G401 (cell line): ENCODE measurements around the gene ZBTB17. TPM values are rescaled to one million over a fixed set of nuclear protein-coding genes. Genes with fewer than 3 reads are reported as not detected.

Source experiments
- DNase-seq: peaks from one replicate; pipeline ENCODE4 v3.0.0-alpha.2; 2015; ENCODE audit warnings: low spot score
- in situ Hi-C: cut with HindIII; loops from 2 replicates; pipeline ENCODE4 v1.10.0; 2016; ENCODE audit warnings: low sequenced_read_pairs, mixed read lengths
- total RNA-seq: library from RNA; depleted of rRNA; stranded (reverse); fragments of >200 nt; shearing (Covaris generic); gene quantifications from 2 replicates; pipeline ENCODE4 v1.2.3, GENCODE V29; 2014

ZBTB17 gene
- total RNA-seq, 1 experiment from 2014 or later: 32.8 TPM

DNA sequence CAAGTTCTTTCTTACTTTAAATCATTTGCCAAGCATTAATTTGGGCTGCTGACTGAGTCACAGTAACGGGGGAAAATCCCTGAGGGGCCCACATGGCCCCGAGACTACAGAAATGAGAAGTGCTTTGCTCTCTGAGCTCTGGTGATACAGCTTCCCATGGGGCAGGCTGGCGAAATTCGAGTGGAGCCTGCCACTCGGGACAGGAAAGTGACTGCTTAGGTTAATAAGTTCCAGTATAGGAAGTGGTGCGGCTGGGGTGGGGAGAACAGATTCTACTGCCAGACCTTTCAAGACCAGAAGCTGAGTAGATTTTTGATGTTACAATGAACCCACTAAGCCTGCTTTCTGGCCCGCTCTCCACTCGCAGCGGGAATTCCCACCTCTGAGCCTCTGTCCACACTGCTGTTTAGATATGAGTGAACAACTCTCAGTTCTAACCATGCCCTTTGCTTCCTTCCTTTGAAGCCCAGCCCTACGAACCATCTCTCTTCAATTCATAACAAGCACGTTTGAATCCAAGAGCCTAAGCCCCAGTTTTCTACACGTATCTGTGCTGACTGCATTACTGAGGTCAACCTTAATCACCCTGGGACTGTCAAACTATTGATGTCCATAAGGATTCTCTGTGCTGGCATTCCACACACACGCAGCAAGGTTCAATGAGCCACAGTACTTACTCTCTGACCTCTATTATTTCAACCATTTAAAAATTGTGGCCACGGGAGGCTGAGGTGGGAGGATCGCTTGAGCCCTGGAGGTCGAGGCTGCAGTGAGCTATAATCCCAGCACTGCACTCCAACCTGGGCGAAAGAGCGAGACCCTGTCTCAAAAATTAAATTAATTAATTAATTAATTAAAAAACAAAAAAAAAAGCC is 9.6 kb downstream of the ZBTB17 start:
- DNase-seq: no peak
- in situ Hi-C loops: loop anchor here (25.0 kb wide), 1 partner anchor 154 kb away; the partner anchor contains the start of gene UQCRHL

DNA sequence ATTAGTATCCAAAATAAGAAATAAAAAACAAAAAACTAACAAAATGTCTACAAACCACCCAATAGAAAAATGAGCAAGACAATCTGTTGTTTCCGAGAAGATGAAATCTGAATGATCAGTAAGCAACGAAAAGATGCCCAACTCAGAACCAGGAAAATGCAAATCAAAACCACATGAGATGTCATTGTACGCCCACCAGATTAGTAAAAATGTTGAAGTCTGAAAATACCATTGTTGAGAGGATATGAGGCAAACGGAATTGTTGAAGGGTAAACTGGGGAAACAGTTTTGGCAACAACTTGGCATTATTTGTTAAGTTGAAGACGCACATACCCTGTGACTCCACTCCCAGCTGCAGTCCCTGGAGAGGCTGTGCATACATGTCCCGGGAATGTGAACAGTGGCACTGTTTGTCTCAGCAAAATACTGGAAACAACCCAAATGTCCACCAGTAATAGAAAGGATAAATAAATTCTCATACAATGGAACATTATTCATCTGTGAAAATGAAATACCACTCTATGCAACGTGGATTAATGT is 10.6 kb downstream of the ZBTB17 start:
- in situ Hi-C loops: loop anchor here (25.0 kb wide), 1 partner anchor 153 kb away; the partner anchor contains the start of gene UQCRHL
- DNase-seq: no peak

DNA sequence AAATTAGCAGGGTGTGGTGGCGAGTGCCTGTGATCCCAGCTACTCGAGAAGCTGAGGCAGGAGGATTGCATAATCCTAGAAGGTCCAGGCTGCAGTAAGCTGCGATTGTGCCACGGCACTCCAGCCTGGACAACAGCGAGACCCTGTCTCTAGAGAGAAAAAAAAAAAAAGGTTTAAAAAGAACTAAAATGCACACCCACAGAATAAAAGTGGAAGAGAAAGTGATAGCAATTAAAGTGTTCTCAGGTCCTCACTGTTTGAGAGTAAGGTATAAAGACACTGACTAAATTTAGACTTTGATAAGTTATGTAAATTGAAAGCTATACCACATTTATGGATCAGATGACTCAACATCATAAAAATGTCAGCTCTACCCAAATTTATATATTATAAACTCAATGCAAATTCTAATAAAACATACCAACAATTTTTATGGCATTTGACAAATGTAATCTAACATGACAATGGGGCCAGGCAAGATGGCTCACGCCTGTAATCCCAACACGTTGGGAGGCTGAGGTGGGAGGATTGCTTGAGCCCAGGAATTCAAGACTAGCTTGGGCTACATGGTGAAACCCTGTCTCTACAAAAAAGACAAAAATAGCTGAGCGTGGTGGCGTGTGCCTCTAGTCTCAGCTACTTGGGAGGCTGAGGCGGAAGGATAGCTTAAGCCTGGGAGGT is 11.8 kb downstream of the ZBTB17 start:
- in situ Hi-C loops: loop anchor here (25.0 kb wide), 1 partner anchor 152 kb away; the partner anchor contains the start of gene UQCRHL

DNA sequence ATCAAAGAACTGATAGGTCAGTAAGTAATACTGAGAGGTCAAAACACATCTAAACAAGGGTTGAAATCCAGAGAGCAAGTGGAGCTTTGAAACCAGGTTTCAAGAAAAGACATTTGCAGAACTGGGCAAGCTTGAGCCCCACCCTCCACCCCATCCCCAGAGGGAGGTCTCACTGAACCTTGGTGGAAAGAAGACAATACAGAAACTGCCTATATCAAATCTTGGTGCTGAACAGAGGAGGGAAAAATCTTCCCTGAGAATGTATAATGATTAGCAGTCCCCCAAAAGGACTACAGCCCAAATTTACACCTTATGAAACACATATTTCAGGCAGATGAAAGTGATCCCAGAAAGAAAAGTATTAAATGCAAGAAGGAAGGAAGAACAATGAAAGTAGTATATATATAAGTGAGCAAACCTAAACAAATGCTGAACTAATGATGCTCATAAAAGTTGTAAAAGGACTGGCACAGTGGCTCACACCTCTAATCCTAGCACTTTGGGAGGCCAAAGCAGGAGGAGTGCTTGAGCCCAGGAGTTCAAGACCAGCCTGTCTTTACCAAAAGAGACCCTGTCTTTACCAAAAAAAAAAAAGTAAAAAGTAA is 12.4 kb downstream of the ZBTB17 start:
- no peak for DNase-seq
- in situ Hi-C loops: loop anchor here (25.0 kb wide), 1 partner anchor 151 kb away; the partner anchor contains the start of gene UQCRHL

More for the DNA sequence above, 11.8 kb downstream of the ZBTB17 start:
- no peak for DNase-seq

DNA sequence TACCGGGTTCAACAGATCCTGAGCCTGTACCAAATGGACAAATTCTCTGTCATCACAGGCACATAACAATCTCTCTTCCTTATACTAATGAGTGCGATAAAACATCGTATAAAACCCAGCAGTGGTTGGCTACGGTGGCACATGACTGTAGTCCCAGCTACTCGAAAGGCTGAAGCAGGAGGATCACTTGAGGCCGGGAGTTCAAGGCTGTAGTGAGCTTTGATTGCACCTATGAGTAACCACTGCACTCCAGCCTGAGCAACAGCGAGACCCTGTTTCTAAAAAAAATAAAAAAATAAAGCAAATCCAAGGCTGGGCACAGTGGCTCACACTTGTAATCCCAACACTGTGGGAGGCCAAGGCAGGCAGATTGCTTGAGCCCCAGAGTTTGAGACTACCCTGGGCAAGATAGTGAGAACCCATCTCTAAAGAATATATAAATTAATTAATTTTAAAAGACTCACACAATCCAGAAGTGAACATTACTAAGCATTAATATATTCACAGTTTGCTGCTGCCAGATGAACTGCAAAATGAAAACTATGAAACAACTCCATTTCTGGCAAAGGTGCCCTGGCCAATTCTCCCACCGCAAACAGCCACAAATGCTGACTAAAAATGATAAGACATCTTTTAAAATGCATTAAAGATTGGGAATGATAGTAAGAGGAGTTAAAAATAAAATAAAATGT is 13.1 kb downstream of the ZBTB17 start:
- in situ Hi-C loops: loop anchor here (25.0 kb wide), 1 partner anchor 151 kb away; the partner anchor contains the start of gene UQCRHL
- no peak for DNase-seq

DNA sequence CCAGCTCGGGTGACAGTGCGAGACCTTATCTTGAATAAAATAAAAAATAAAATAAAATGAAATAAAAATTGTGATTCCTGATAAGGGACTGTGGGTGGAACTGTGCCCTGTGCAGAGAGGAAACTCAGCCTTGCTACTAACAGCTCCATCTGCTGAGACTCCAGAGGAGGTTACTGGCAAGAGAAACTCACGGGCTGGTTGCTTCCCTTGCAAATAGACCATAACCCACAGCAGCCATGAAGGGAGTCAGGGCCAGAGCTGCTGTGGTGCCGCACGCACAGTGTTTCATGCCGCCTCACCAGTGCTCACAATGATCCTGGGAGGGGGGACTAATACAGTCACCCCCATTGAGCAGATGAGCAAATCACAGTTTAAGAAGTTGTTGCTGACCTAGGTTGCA is 13.7 kb downstream of the ZBTB17 start:
- in situ Hi-C loops: loop anchor here (25.0 kb wide), 1 partner anchor 150 kb away; the partner anchor contains the start of gene UQCRHL
- DNase-seq: no peak

DNA sequence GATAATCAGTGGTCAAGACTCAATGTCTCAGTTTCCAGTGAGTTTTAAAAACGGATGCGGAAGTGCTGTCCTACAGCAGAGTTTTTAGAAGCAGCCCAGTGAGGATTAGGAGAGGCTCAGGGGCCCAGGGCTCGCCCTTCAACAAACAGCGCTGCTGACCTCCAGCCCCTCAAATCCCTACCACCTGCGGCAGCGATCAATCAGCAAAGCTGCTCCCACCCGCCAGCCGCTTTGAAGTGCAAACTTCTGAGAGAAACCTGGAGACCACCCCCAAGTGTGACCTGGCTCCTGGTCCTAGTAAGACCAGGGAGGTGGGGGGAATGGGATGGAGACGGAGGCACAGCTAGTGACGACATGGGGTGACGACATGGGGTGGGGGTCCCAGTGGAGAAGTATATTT is 14.4 kb downstream of the ZBTB17 start:
- in situ Hi-C loops: loop anchor here (25.0 kb wide), 1 partner anchor 149 kb away; the partner anchor contains the start of gene UQCRHL
- DNase-seq: no peak

DNA sequence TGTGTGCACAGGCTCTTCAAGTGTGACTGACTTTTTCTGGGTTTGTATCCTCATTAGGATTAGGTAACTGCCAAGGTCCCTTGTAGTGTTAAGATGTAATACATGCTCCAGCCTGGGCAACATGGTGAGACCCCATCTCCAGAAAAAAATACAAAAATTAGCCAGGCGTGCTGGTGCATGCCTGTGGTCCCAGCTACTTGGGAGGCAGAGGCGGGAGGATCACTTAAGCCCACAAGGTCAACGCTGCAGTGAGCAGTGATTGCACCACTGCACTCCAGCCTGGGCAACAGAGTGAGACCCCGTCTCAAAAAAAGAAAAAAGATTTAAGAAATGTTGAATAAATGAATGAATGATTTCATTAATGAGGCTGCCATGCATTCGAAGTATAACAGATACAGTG is 15.1 kb downstream of the ZBTB17 start:
- in situ Hi-C loops: loop anchor here (25.0 kb wide), 1 partner anchor 149 kb away; the partner anchor contains the start of gene UQCRHL
- no peak for DNase-seq

DNA sequence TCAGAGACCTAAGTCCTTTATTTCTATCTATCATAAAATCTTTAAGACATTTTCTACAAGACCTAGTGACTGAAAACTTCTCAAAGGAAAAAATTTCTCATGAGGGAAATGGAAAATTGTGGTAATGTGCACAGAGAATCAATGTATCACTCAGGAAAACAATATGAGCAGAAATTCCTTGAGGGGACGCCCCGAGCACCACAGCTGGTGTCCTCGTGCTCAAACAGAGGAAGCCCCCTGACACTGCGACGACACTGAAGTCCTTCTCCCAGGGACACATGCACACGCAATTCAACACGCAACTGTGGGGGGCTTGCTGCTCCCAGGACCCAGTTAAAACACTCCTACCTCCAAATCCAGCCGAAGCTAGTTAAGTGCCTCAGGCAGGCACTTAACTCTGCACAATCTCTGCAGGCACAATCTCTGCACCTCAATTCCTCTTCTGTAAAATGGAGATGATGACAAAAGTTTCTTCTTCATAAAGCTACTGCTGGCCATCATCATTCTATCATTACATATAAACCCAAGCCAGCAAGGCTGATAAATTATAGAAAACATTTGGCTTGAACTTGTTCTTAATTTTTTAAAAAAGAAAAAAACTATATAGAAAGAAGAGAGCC is 16.0 kb downstream of the ZBTB17 start:
- no peak for DNase-seq
- in situ Hi-C loops: loop anchor here (25.0 kb wide), 1 partner anchor 148 kb away; the partner anchor contains the start of gene UQCRHL

DNA sequence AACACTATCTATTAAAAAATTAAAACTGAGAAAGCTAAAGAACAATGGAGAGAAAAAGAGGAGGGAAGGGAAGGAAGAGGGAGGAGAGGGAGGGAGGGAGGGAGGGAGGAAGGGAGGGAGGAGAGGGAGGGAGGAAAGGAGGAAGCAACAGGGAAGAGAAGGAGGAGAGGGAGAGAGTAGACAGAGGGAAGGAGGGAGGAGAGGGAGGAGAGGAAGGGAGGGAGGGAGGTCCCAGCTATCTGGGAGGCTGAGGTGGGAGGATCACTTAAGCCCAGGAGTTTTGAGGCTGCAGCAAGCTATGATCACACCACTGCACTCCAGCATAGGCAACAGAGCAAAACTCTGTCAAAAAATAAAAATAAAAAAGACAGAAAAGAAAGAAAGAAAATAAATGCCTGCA is 16.5 kb downstream of the ZBTB17 start:
- in situ Hi-C loops: loop anchor here (25.0 kb wide), 1 partner anchor 147 kb away; the partner anchor contains the start of gene UQCRHL

DNA sequence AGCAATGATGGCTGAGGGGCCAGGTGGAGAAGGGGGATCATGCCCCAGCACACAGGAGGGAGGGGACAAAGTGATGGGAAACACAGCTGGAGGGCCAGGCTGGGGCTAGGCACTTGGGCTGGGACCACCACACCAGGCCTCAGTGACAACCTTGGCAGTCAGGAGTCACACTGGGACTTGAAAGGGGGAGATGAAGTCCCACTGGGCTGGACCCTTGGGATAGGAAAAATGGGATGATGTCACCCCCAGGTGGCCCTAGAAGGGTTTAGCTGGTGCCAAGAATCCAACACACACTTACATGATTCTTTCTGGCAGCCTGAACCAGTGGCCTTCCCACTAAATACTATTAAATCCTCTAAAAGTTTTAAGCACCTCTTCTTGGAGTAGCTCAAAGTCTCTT is 17.1 kb downstream of the ZBTB17 start:
- in situ Hi-C loops: loop anchor here (25.0 kb wide), 1 partner anchor 146 kb away; the partner anchor contains the start of gene UQCRHL

More for the DNA sequence above, 16.5 kb downstream of the ZBTB17 start:
- no peak for DNase-seq

DNA sequence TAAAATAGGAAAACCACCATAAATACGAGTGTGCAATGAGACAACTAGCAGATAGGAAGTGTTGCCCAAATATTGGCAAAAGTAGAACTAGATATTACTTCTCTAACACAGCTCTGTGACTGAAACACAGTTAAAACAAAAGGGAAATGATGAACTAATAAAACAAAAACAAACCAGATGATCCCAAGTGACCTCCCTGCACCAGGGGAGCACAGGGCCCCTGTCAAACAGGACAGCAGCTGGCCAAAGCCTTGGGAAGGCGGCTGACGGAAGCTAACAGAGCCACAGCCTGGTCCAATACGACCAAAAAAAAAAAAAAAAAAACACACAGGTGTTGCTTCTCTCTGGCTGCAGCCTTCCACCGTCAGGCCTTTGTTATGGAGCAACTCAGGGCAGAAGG is 17.8 kb downstream of the ZBTB17 start:
- DNase-seq: no peak
- in situ Hi-C loops: loop anchor here (25.0 kb wide), 1 partner anchor 146 kb away; the partner anchor contains the start of gene UQCRHL

More for the DNA sequence above, 17.1 kb downstream of the ZBTB17 start:
- DNase-seq: no peak

DNA sequence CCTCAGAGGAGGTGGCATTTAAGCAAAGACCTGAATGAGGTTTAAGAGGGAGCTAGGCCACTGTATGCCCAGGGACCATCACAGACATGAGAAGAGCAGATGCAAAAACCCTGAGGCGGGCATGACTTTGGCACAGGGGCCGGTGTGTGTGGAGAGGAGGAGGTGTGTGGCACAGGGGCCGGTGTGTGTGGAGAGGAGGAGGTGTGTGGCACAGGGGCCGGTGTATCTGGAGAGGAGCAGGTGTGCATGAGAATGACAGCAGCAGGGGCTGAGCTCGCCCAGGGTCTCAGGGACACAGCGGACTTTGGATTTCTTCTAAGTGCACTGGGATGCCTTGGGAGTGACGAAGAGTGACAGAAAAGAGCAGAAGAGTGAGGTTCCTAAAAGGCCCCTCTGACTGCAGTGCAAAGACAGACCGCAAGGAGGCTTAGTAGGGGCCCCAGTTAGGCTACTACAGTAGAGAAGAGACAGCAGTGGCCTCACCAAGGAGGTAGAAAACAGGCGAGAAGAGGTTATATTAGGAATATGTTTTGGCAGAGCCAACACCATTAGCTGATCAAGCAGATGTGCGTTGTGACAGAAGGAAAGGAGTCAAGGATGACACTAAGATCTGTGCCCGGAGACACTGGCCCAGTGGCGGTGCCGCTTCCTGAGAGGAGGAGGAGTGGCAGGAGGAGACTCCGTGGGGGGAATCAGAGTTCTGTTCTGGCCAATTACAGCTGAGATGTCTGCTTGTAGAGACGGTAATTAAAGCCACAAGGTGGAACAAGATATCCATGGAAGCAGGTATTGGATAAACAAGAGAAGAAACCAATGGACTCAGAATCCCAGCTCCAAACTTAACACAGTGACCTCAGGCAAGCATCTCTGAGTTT is 18.4 kb downstream of the ZBTB17 start:
- DNase-seq: no peak
- in situ Hi-C loops: loop anchor here (25.0 kb wide), 1 partner anchor 145 kb away; the partner anchor contains the start of gene UQCRHL

DNA sequence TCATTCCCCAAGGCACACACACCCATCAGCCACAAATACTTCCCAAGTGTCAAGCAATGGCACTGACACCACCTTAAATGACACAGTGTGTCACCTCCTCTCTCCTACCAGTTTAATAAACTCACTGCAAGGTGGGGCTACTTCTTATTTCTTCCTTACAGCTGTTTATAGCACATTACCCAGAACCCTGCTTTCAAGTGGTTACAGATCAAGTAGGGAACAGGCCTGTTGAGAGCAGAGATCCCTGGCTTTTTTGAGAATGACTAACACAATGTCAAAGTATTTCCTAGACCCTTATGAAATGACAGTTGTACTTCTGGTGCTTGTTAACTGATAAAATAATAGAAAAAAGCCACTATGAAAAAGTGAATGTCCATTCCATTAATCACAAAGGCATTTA is 19.8 kb downstream of the ZBTB17 start:
- in situ Hi-C loops: loop anchor here (25.0 kb wide), 1 partner anchor 144 kb away; the partner anchor contains the start of gene UQCRHL
- DNase-seq: no peak

DNA sequence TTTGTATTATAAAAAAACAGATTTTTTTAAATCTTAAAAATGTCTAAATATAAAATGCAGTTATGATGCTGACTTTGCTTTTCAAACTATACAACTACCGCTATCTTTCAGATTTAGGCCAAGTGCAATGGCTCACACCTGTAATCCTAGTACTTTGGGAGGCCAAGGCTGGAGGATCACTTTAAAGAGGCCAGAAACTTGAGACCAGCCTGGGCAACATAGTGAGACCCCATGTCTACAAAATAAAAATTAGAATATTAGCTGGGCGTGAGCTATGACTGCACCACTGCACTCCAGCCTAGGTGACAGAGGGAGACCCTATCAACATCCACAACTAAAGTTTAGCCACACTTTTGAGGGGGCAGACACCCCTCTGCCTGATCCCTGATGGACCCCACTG is 20.3 kb downstream of the ZBTB17 start:
- in situ Hi-C loops: loop anchor here (25.0 kb wide), 1 partner anchor 143 kb away; the partner anchor contains the start of gene UQCRHL
- DNase-seq: no peak

DNA sequence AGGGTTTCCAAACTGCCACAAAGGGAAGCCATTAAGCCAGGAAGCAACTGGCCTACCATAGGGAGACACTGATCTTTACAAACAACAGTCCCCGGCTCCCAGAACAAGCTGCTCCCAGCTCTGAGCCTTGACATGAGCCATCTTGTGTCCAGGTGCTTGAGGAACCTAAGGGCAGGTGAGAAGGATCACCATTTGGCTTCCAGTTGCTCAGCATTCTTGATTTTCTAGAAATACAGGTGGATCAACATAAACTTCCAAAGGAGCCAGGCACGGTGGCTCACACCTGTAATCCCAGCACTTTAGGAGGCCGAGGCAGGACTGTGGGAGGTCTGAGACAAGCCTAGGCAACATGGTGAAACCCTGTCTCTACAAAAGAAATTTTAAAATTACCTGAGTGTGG is 21.6 kb downstream of the ZBTB17 start:
- in situ Hi-C loops: loop anchor here (25.0 kb wide), 1 partner anchor 142 kb away; the partner anchor contains the start of gene UQCRHL
- no peak for DNase-seq
